ENCODE measurements around the gene ATG14.

- TF ChIP-seq CTCF (IDR thresholded peaks at IDR 0.05), result peak in 1 of 6 experiments; percentile 1
- no peak for TF ChIP-seq POLR2A (IDR thresholded peaks at IDR 0.05)
These were observed 62.7 kb downstream of the ATG14 start for GRCh38 chr14:55348766-55349453.

Data from Peyer's patch (tissue), 4 donors.